Panc1 (cell line): ENCODE results near the gene PRAC1. TPM values are rescaled to one million over a fixed set of nuclear protein-coding genes. Genes with fewer than 3 reads are reported as not detected.
A peak's percentile ranks its signal among the peaks of the same experiment; 100 is the strongest.

Experiments
- ATAC-seq: fragments of 200-7000 bp; cut with Tn5 transposase; 2 replicates; pipeline ENCODE4 v1.9.1; 2020; ENCODE audit warnings: mild to moderate bottlenecking, moderate library complexity
- BruUV-seq: library from RNA; stranded (reverse); fragments of 400-500 nt; replicated peaks from 2 replicates; lab custom pipeline; 2021; lab: Mats Ljungman, UMichigan
- CTCF ChIA-PET: fragments of 300-600 bp; sonication (Branson Sonifier 250); formaldehyde crosslinking; loops from one replicate; lab custom pipeline; 2022; ENCODE audit warnings: antibody characterized with exemption; lab: Charles Lee
- POLR2A ChIA-PET: fragments of 300-600 bp; sonication (Branson Sonifier 250); formaldehyde crosslinking; loops from one replicate; lab custom pipeline; 2022; ENCODE audit warnings: antibody characterized with exemption; lab: Charles Lee
- DNase-seq: peaks from one replicate; pipeline ENCODE4 v3.0.0-alpha.2; 2010; ENCODE audit warnings: low read depth, low spot score
- H3K27ac ChIP-seq: 2 replicates; pipeline ENCODE4 v1.5.1; 2011; ENCODE audit warnings: mild to moderate bottlenecking, low read length, inconsistent platforms
- H3K27me3 ChIP-seq: fragments of 200-500 bp; sonication (Bioruptor generic); 2 replicates; pipeline ENCODE4 v1.6.0; 2014; ENCODE audit warnings: low read length, inconsistent platforms; ENCODE audit not compliant: control insufficient read depth, insufficient read depth
- H3K36me3 ChIP-seq: fragments of 200-500 bp; sonication (Bioruptor generic); 2 replicates; pipeline ENCODE4 v1.5.1; 2014; ENCODE audit warnings: inconsistent platforms, mild to moderate bottlenecking, low read length, moderate library complexity; ENCODE audit not compliant: control insufficient read depth, insufficient read depth
- H3K4me1 ChIP-seq: 2 replicates; pipeline ENCODE4 v1.5.1; 2011; ENCODE audit warnings: inconsistent platforms, mild to moderate bottlenecking, low read length, moderate library complexity; ENCODE audit not compliant: control insufficient read depth, insufficient read depth
- H3K4me3 ChIP-seq, 2 experiments: 2 replicates each; pipeline ENCODE4 v1.5.1; 2011 to 2012; ENCODE audit warnings: low read depth in 2 of 2, low read length in 2 of 2, mild to moderate bottlenecking in 2 of 2, inconsistent platforms in 1 of 2, moderate library complexity in 1 of 2
- H3K9me3 ChIP-seq: fragments of 200-500 bp; sonication (Bioruptor generic); 2 replicates; pipeline ENCODE4 v1.5.1; 2014; ENCODE audit warnings: low read depth, mild to moderate bottlenecking, inconsistent platforms, low read length, moderate library complexity; ENCODE audit not compliant: control insufficient read depth, insufficient read depth
- POLR2AphosphoS5 ChIP-seq: IDR thresholded peaks from 2 replicates; pipeline ENCODE4 v1.6.1; 2012; ENCODE audit warnings: mild to moderate bottlenecking, low read depth, low read length, moderate library complexity
- SIN3A ChIP-seq: IDR thresholded peaks from 2 replicates; pipeline ENCODE4 v1.6.1; 2012; ENCODE audit warnings: low read depth, mild to moderate bottlenecking, low read length, moderate library complexity, borderline replicate concordance; ENCODE audit not compliant: insufficient read depth
- TCF7L2 ChIP-seq: IDR thresholded peaks from 2 replicates; pipeline ENCODE4 v1.6.1; 2011; ENCODE audit warnings: mild to moderate bottlenecking, low read depth, low read length, inconsistent platforms
- in situ Hi-C: cut with HindIII; loops from 2 replicates; pipeline ENCODE4 v1.10.0; 2016; ENCODE audit warnings: low sequenced_read_pairs, low pct_unique_long_range_greater_than_20kb
- intact Hi-C: fragments of 100-400 bp; cut with micrococcal nuclease; formaldehyde crosslinking; loops from one replicate; pipeline ENCODE4 v1.10.0; 2022; ENCODE audit not compliant: unreplicated experiment
- total RNA-seq: library from RNA; stranded (reverse); gene quantifications from one replicate; pipeline ENCODE4 v1.2.1, GENCODE V29; 2021; ENCODE audit not compliant: unreplicated experiment
- TF ChIP-seq, protein P1 (sequence below), 2 experiments: IDR thresholded peaks; 2 replicates each; pipeline ENCODE4 v1.6.1; 2011 to 2012; ENCODE audit warnings: low read depth in 2 of 2, control low read depth in 1 of 2, low read length in 1 of 2, mild to moderate bottlenecking in 1 of 2, moderate library complexity in 1 of 2; ENCODE audit not compliant: insufficient read depth in 1 of 2
- TF ChIP-seq, protein P2 (sequence below): fragments of 450-650 bp; IDR thresholded peaks from 2 replicates; pipeline ENCODE4 v1.5.1; 2017; ENCODE audit warnings: mild to moderate bottlenecking

Gene PRAC1
- total RNA-seq, 1 experiment from 2014 or later = not detected

DNA sequence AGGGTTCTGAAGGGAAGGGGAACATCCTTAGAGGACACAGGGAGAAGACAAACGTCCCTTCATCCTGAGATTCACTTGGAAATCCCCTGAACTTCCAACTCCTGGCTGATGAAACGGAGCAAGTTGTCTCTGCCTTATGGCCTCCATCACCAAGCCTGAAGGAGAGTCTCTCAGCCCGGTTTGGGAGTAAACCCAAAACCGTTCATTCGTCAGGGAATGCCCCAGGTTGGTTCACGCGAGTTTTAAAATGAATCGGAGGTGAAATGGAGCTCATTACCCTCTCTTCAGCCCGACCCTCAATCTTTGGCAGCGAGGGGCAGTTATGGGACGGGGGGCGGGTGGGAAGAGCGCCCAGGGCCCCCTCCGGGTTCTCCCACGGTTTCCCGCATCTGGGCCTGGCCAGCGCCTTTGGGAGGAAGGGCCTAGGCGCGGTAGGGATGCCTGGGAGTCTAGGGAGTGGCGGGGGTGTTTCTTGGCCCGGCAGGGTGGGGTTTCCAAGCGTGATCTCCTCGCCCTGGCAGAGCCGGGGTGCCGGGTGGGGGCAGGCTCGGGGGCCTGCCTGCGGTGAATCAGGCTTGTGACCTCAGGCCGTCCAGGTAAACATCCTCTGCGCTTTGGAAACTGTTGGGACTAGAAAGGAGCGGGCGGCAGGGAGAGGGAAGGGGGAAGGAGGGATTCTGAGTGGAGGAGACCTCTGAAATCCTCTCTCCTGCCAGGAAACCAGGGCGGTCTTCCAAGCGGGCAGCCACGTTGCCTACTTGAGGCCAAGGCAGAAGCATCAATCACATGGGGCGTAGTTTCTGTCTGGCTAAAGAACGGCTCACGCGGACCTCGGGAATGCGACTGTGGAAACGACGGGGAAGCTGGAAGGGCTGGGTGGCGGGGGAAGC lies 30.3 kb upstream of the PRAC1 start:
- Histone ChIP-seq H3K27ac (no peak overlapping the region; the same call in 1 of the 2 replicates), H3K4me1 (peaks cover 21% of the 10 kb centered on the region), H3K9me3 (no peaks in the 10 kb centered on the region), H3K36me3 (no peaks in the 10 kb centered on the region), H3K4me3 (no peak overlapping the region), H3K27me3 (peaks cover 4% of the 10 kb centered on the region; the same call in 1 of the 2 replicates)
- TF ChIP-seq SIN3A (no peak), POLR2AphosphoS5 (no peak), TCF7L2 (no peak)
- TF ChIP-seq, protein P1, sequence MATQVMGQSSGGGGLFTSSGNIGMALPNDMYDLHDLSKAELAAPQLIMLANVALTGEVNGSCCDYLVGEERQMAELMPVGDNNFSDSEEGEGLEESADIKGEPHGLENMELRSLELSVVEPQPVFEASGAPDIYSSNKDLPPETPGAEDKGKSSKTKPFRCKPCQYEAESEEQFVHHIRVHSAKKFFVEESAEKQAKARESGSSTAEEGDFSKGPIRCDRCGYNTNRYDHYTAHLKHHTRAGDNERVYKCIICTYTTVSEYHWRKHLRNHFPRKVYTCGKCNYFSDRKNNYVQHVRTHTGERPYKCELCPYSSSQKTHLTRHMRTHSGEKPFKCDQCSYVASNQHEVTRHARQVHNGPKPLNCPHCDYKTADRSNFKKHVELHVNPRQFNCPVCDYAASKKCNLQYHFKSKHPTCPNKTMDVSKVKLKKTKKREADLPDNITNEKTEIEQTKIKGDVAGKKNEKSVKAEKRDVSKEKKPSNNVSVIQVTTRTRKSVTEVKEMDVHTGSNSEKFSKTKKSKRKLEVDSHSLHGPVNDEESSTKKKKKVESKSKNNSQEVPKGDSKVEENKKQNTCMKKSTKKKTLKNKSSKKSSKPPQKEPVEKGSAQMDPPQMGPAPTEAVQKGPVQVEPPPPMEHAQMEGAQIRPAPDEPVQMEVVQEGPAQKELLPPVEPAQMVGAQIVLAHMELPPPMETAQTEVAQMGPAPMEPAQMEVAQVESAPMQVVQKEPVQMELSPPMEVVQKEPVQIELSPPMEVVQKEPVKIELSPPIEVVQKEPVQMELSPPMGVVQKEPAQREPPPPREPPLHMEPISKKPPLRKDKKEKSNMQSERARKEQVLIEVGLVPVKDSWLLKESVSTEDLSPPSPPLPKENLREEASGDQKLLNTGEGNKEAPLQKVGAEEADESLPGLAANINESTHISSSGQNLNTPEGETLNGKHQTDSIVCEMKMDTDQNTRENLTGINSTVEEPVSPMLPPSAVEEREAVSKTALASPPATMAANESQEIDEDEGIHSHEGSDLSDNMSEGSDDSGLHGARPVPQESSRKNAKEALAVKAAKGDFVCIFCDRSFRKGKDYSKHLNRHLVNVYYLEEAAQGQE (IDR thresholded peaks at IDR 0.05; ENCODE audit: insufficient read depth in 1 of 2, low read depth in 2 of 2, low read length in 1 of 2) = no peak
- TF ChIP-seq, protein P2, sequence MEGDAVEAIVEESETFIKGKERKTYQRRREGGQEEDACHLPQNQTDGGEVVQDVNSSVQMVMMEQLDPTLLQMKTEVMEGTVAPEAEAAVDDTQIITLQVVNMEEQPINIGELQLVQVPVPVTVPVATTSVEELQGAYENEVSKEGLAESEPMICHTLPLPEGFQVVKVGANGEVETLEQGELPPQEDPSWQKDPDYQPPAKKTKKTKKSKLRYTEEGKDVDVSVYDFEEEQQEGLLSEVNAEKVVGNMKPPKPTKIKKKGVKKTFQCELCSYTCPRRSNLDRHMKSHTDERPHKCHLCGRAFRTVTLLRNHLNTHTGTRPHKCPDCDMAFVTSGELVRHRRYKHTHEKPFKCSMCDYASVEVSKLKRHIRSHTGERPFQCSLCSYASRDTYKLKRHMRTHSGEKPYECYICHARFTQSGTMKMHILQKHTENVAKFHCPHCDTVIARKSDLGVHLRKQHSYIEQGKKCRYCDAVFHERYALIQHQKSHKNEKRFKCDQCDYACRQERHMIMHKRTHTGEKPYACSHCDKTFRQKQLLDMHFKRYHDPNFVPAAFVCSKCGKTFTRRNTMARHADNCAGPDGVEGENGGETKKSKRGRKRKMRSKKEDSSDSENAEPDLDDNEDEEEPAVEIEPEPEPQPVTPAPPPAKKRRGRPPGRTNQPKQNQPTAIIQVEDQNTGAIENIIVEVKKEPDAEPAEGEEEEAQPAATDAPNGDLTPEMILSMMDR = no peak
- ATAC-seq = no peak
- DNase-seq = no peak
- in situ Hi-C loops (no loop called here), intact Hi-C loops (no loop called here)
- no TSS peak for BruUV-seq
- CTCF ChIA-PET = interaction anchor here (1.2 kb wide), 1 partner anchor 28 kb away, joined by 3 read pairs; no protein-coding TSS in a partner anchor
- POLR2A ChIA-PET = interaction anchor here (0.5 kb wide), 2 partner anchors 127 to 883 kb away, joined by 3 to 6 read pairs; no protein-coding TSS in a partner anchor

GRCh38 chr17:48751733-48752398 lies 29.5 kb upstream of the PRAC1 start:
- no peak overlapping the region; the same call in 1 of the 2 replicates for H3K27ac ChIP-seq
- H3K27me3 ChIP-seq = peaks cover 4% of the 10 kb centered on the region; the same call in 1 of the 2 replicates
- ChIA-PET POLR2A (interaction anchor here (0.5 kb wide), 2 partner anchors 126 to 883 kb away, joined by 3 to 6 read pairs; no protein-coding TSS in a partner anchor), CTCF (interaction anchor here (0.7 to 1.8 kb wide), 7 partner anchors 27 to 133 kb away, joined by 3 to 17 read pairs (median 5); no protein-coding TSS in a partner anchor)
- no peaks in the 10 kb centered on the region for H3K36me3 ChIP-seq
- in situ Hi-C loops = no loop called here
- DNase-seq = no peak
- no peak overlapping the region for H3K4me3 ChIP-seq
- peaks cover 14% of the 10 kb centered on the region for H3K4me1 ChIP-seq
- TF ChIP-seq, protein P2 = no peak
- TF ChIP-seq POLR2AphosphoS5 (no peak), TCF7L2 (no peak), SIN3A (no peak)
- TF ChIP-seq, protein P1 (IDR thresholded peaks at IDR 0.05; ENCODE audit: insufficient read depth in 1 of 2, low read depth in 2 of 2, low read length in 1 of 2) = no peak
- ATAC-seq = peak; percentile 10; the same call in 1 of the 2 replicates
- intact Hi-C loops = no loop called here
- BruUV-seq = no TSS peak
- H3K9me3 ChIP-seq = no peaks in the 10 kb centered on the region
